ENCODE results near the gene CBX1.

The CBX1 gene

DNA sequence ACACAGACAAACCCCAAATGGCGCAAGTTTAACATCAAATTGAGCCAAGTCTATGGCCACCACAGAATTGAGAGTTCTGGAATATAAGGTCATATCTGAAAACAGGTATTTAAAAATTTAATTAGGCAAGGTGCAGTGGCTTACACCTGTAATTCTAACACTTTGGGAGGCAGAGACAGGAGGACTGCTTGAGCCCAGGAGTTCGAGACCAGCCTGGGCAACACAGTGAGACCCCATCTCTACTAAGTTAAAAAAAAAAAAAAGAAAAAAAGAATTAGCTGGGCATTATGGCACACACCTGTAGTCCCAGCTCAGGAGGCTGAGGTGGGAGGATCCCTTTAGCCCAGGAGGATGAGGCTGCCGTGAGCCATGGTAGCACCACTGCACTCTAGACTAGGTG lies 34.0 kb downstream of the CBX1 start:
- in situ Hi-C loops (cut with MboI; ENCODE audit: low pct_unique_long_range_greater_than_20kb, low sequenced_read_pairs, unreplicated experiment), result loop anchor here (5.0 kb wide), 1 partner anchor 40 kb away; no protein-coding TSS in a partner anchor
- no peak for DNase-seq (ENCODE audit: low spot score)
- TF ChIP-seq, protein P1, sequence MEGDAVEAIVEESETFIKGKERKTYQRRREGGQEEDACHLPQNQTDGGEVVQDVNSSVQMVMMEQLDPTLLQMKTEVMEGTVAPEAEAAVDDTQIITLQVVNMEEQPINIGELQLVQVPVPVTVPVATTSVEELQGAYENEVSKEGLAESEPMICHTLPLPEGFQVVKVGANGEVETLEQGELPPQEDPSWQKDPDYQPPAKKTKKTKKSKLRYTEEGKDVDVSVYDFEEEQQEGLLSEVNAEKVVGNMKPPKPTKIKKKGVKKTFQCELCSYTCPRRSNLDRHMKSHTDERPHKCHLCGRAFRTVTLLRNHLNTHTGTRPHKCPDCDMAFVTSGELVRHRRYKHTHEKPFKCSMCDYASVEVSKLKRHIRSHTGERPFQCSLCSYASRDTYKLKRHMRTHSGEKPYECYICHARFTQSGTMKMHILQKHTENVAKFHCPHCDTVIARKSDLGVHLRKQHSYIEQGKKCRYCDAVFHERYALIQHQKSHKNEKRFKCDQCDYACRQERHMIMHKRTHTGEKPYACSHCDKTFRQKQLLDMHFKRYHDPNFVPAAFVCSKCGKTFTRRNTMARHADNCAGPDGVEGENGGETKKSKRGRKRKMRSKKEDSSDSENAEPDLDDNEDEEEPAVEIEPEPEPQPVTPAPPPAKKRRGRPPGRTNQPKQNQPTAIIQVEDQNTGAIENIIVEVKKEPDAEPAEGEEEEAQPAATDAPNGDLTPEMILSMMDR (IDR thresholded peaks at IDR 0.05; ENCODE audit: extremely low read depth, insufficient read depth, missing control alignments), result no peak

DNA sequence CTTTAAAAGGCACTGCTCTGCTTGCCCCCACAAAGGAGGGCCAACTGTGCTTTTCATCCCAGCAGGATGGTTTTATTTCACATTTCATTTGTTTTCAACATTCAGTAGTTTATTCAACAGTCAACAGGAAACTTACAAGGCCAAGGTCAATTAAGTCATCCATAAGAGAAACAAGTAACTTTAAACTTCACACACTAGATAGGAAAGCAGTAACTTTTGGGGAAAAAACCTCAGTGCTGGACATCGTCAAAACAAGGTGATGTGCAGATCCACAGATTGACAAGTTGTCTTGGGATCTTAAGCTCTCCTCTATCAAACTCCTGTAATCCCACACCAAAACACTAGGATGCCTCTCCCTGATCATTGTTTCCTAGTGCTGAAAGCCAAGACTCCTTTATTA lies 34.6 kb downstream of the CBX1 start:
- in situ Hi-C loops (cut with MboI; ENCODE audit: low pct_unique_long_range_greater_than_20kb, low sequenced_read_pairs, unreplicated experiment), result loop anchor here (5.0 kb wide), 1 partner anchor 39 kb away; no protein-coding TSS in a partner anchor
- no peak for DNase-seq (ENCODE audit: low spot score)

DNA sequence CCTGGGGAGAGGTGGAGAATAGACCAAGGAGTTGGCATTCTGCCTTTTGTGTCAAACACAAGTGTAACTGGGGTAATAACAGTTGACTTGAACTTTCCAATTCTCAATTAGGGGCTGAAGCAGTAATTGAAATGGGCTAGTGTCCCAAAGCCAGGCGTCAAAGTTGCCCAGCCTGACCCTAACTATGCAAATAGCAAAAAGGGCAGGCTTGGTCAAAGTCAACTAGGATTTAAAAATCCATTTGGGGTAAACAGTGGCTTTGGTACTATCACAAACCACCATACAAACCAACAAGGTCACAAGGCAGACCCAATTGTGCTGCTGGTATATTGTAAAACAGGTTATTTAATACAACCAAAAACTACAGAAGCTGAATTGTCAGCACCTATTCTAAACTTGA lies 35.1 kb downstream of the CBX1 start:
- TF ChIP-seq, protein P1 (IDR thresholded peaks at IDR 0.05; ENCODE audit: extremely low read depth, insufficient read depth, missing control alignments), result no peak

More for the DNA sequence above, 34.6 kb downstream of the CBX1 start:
- TF ChIP-seq, protein P1 (IDR thresholded peaks at IDR 0.05; ENCODE audit: extremely low read depth, insufficient read depth, missing control alignments), result no peak

DNA sequence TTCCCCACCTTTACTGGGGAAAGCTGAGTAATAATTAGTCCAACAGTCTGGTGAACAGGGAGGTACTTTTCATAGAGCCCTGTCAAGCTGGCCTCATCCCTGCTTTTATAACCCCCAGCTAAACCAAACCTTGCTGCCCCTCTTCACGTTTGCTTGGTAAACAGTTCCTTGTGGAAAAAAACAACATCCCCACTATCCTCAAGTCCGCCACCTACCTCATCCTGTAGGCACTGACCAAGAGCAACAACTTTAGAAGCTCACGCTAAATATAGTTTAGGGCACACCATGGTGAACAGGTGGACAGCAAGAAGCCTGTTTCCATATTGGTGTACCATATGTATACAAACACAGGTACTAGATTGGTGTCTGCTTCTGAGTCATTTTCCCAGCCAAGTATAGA lies 36.6 kb downstream of the CBX1 start:
- no peak for DNase-seq (ENCODE audit: low spot score)
- in situ Hi-C loops (cut with MboI; ENCODE audit: low pct_unique_long_range_greater_than_20kb, low sequenced_read_pairs, unreplicated experiment), result loop anchor here (5.0 kb wide), 1 partner anchor 37 kb away; no protein-coding TSS in a partner anchor
- TF ChIP-seq, protein P1 (IDR thresholded peaks at IDR 0.05; ENCODE audit: extremely low read depth, insufficient read depth, missing control alignments), result no peak

More for the DNA sequence above, 35.1 kb downstream of the CBX1 start:
- in situ Hi-C loops (cut with MboI; ENCODE audit: low pct_unique_long_range_greater_than_20kb, low sequenced_read_pairs, unreplicated experiment), result loop anchor here (5.0 kb wide), 1 partner anchor 39 kb away; no protein-coding TSS in a partner anchor
- DNase-seq (ENCODE audit: low spot score), result no peak

DNA sequence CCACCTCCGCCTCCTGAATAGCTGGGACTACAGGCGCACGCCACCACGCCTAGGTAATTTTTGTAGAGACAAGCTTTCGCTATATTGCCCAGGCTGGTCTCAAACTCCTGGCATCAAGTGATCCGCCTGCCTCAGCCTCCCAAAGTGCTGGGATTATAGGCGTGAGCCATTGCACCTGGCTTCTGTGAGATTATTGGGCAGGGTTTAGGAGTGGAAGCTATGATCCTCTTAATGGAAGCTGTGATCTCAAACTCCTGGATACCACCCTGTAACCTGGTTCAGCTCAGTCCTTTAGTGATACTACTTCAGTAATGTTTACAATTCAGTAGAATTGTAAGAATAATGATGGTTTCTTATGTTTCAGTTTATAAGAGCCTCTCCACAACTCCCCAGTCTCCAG lies 39.0 kb downstream of the CBX1 start:
- TF ChIP-seq, protein P1 (IDR thresholded peaks at IDR 0.05; ENCODE audit: extremely low read depth, insufficient read depth, missing control alignments), result no peak
- DNase-seq (ENCODE audit: low spot score), result no peak
- in situ Hi-C loops (cut with MboI; ENCODE audit: low pct_unique_long_range_greater_than_20kb, low sequenced_read_pairs, unreplicated experiment), result no loop called here

DNA sequence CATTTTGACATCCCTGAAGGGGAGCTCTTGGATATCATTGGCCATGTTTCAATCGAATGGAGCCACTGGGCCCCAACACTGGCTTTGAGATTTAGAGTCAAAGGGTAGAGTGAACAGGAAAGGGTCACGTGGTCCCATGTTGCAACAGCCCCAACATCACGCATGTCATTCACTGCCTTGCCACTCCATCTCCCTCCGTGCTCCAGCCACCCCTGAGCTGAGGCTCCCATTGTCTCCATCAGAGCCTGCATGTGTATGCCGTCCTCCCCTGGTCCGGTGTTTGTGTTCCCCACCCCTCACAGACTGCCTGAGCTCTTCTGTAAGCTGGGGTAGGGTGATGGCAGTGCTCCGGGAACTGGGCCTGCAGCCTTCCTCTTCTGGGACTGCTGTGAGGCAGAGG lies 41.0 kb downstream of the CBX1 start:
- DNase-seq (ENCODE audit: low spot score), result no peak
- TF ChIP-seq, protein P1 (IDR thresholded peaks at IDR 0.05; ENCODE audit: extremely low read depth, insufficient read depth, missing control alignments), result no peak
- in situ Hi-C loops (cut with MboI; ENCODE audit: low pct_unique_long_range_greater_than_20kb, low sequenced_read_pairs, unreplicated experiment), result no loop called here

Measured in GM13977 (cell line).